SK-N-MC (cell line): Measurements from ENCODE around the gene ZCCHC14.

Source experiments
- EZH2 ChIP-seq: fragments of 200-600 bp; sonication (generic); IDR thresholded peaks from one replicate; pipeline ENCODE4 v1.6.1; 2017; ENCODE audit warnings: antibody characterized with exemption
- FOXP2 ChIP-seq: optimal IDR thresholded peaks from 2 replicates; pipeline ENCODE3; 2011; ENCODE audit warnings: mild to moderate bottlenecking, moderate library complexity; ENCODE audit not compliant: insufficient read depth; ENCODE audit errors: extremely low read length, control extremely low read depth
- POLR2AphosphoS5 ChIP-seq: IDR thresholded peaks from 2 replicates; pipeline ENCODE4 v1.6.1; 2012; ENCODE audit warnings: mild to moderate bottlenecking, low read depth, low read length, borderline replicate concordance

DNA sequence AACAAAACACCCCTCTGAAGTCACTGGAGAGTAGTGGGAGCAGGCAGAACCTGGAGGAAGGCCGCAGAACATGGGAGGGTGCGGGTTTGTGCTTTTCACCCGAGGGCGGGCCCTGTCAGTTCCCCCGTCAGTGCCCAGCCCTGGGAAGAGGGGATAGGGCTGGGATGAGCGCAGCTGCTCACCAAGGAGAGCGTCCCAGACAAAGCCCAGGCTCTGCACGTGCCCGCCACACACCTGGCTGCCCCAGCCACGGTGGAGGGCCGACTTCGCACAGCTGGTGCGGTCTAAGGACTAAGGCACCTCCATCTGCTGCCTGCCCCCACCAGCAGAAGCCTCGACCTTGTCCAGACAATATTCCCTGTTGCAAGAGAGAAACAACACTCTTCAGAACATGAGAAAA is 39.5 kb downstream of the ZCCHC14 start:
- TF ChIP-seq EZH2 (no peak), POLR2AphosphoS5 (no peak), FOXP2 (no peak)
